Measurements from ENCODE around the gene TBC1D3H.
"Not testable (repeated sequence)": the region's sequence is repeated elsewhere in the genome, so short reads cannot be mapped to it uniquely, and the experiment has no call there.

Gene TBC1D3H

GRCh38 chr17:36388385-36389245 lies at the start of gene TBC1D3H:
Gene TBC1D3H, minus strand, starts transcription at chr17:36388435. Its CDS starts 1,540 bp downstream, at chr17:36386895.
- DNase-seq (ENCODE audit: low spot score); in situ Hi-C loops (cut with MboI; ENCODE audit: low pct_unique_long_range_greater_than_20kb, low sequenced_read_pairs, unreplicated experiment): not testable (repeated sequence)

GRCh38 chr17:36428891-36429290 lies 40.7 kb upstream of the TBC1D3H start:
- in situ Hi-C loops (cut with MboI; ENCODE audit: low pct_unique_long_range_greater_than_20kb, low sequenced_read_pairs, unreplicated experiment); DNase-seq (ENCODE audit: low spot score): not testable (repeated sequence)

- DNase-seq (ENCODE audit: low spot score); in situ Hi-C loops (cut with MboI; ENCODE audit: low pct_unique_long_range_greater_than_20kb, low sequenced_read_pairs, unreplicated experiment): not testable (repeated sequence)
Measured at GRCh38 chr17:36415180-36415941, 27.1 kb upstream of the TBC1D3H start.

GRCh38 chr17:36390943-36391645 lies 2.9 kb upstream of the TBC1D3H start:
- DNase-seq (ENCODE audit: low spot score); in situ Hi-C loops (cut with MboI; ENCODE audit: low pct_unique_long_range_greater_than_20kb, low sequenced_read_pairs, unreplicated experiment): not testable (repeated sequence)

GRCh38 chr17:36375938-36376337 lies 12.3 kb downstream of the TBC1D3H start:
- DNase-seq (ENCODE audit: low spot score); in situ Hi-C loops (cut with MboI; ENCODE audit: low pct_unique_long_range_greater_than_20kb, low sequenced_read_pairs, unreplicated experiment): not testable (repeated sequence)

- in situ Hi-C loops (cut with MboI; ENCODE audit: low pct_unique_long_range_greater_than_20kb, low sequenced_read_pairs, unreplicated experiment); DNase-seq (ENCODE audit: low spot score): not testable (repeated sequence)
Measured at GRCh38 chr17:36362496-36362895, 25.7 kb downstream of the TBC1D3H start.
